Neural cell (in vitro differentiated cells): Measurements from ENCODE around the gene COPG1. TPM values are rescaled to one million over a fixed set of nuclear protein-coding genes. Genes with fewer than 3 reads are reported as not detected.

Experiments
- H2AFZ ChIP-seq: fragments of 200-600, 300-800 bp; sonication (generic), shearing (Covaris generic); 2 replicates; pipeline ENCODE4 v1.6.0; 2014; ENCODE audit warnings: low read depth, mild to moderate bottlenecking, antibody characterized with exemption, low read length, moderate library complexity
- H3F3A ChIP-seq: fragments of 200-600 bp; shearing (Covaris generic); 2 replicates; pipeline ENCODE4 v1.6.1; 2016; ENCODE audit warnings: mild to moderate bottlenecking, moderate library complexity, mixed read lengths, antibody characterized with exemption, low read length; ENCODE audit not compliant: insufficient read depth, poor library complexity, severe bottlenecking
- H3K27ac ChIP-seq: fragments of 200-600, 300-800 bp; sonication (generic), shearing (Covaris generic); 2 replicates; pipeline ENCODE4 v1.5.1; 2014; ENCODE audit warnings: mild to moderate bottlenecking, low read length, moderate library complexity
- H3K27me3 ChIP-seq: fragments of 300-800, 200-600 bp; sonication (generic), shearing (Covaris generic); 2 replicates; pipeline ENCODE4 v1.6.0; 2014; ENCODE audit warnings: mild to moderate bottlenecking, low read depth, low read length, moderate library complexity; ENCODE audit not compliant: insufficient read depth
- H3K36me3 ChIP-seq: fragments of 300-800, 200-600 bp; sonication (generic), shearing (Covaris generic); 2 replicates; pipeline ENCODE4 v1.5.1; 2014; ENCODE audit warnings: mild to moderate bottlenecking, antibody characterized with exemption, low read length, moderate library complexity; ENCODE audit not compliant: insufficient read depth
- H3K4me2 ChIP-seq: fragments of 300-800, 200-600 bp; sonication (generic), shearing (Covaris generic); 2 replicates; pipeline ENCODE4 v1.6.0; 2014; ENCODE audit warnings: mild to moderate bottlenecking, low read length
- H3K4me3 ChIP-seq: fragments of 300-800, 200-600 bp; sonication (generic), shearing (Covaris generic); 2 replicates; pipeline ENCODE4 v1.5.1; 2014; ENCODE audit warnings: mild to moderate bottlenecking, low read length, moderate library complexity
- H3K79me2 ChIP-seq: fragments of 200-600 bp; shearing (Covaris generic); replicated peaks from 2 replicates; pipeline ENCODE4 v1.6.0; 2014; ENCODE audit warnings: mild to moderate bottlenecking, low read length, moderate library complexity; ENCODE audit not compliant: insufficient read depth
- H3K9ac ChIP-seq: fragments of 300-800, 200-600 bp; sonication (generic), shearing (Covaris generic); 2 replicates; pipeline ENCODE4 v1.6.1; 2016; ENCODE audit warnings: mild to moderate bottlenecking, low read length, mixed read lengths
- H3K9me2 ChIP-seq: fragments of 200-600 bp; shearing (Covaris generic); 2 replicates; pipeline ENCODE4 v1.6.1; 2016; ENCODE audit warnings: mild to moderate bottlenecking, low read length, mixed read lengths; ENCODE audit not compliant: insufficient read depth
- H3K9me3 ChIP-seq: fragments of 200-600, 300-800 bp; sonication (generic), shearing (Covaris generic); 2 replicates; pipeline ENCODE4 v1.6.1; 2016; ENCODE audit warnings: mild to moderate bottlenecking, mixed run types, low read length, moderate library complexity, mixed read lengths
- H4K20me1 ChIP-seq: fragments of 200-600 bp; shearing (Covaris generic); 2 replicates; pipeline ENCODE4 v1.6.1; 2016; ENCODE audit warnings: mild to moderate bottlenecking, mixed run types; ENCODE audit not compliant: insufficient read depth
- EP300 ChIP-seq: fragments of 450-650 bp; conservative IDR thresholded peaks from 2 replicates; pipeline ENCODE4 v1.6.1; 2014; ENCODE audit warnings: antibody characterized with exemption, mild to moderate bottlenecking, moderate library complexity; ENCODE audit not compliant: poor library complexity, severe bottlenecking
- EZH2 ChIP-seq: fragments of 200-600, 300-800 bp; shearing (Covaris generic), sonication (generic); IDR thresholded peaks from 2 replicates; pipeline ENCODE4 v1.6.1; 2014; ENCODE audit warnings: antibody characterized with exemption, low read length, borderline replicate concordance, mild to moderate bottlenecking; ENCODE audit not compliant: insufficient read depth, poor library complexity, severe bottlenecking
- MXI1 ChIP-seq: fragments of 450-650 bp; conservative IDR thresholded peaks from 2 replicates; pipeline ENCODE4 v1.6.1; 2014; ENCODE audit warnings: antibody characterized with exemption, mild to moderate bottlenecking; ENCODE audit not compliant: poor library complexity, severe bottlenecking
- POLR2AphosphoS5 ChIP-seq: IDR thresholded peaks from 2 replicates; pipeline ENCODE4 v1.6.1; 2012
- RAD21 ChIP-seq: fragments of 450-650 bp; conservative IDR thresholded peaks from 2 replicates; pipeline ENCODE4 v1.6.1; 2014; ENCODE audit warnings: antibody characterized with exemption, mild to moderate bottlenecking, moderate library complexity
- REST ChIP-seq: IDR thresholded peaks from 2 replicates; pipeline ENCODE4 v1.6.1; 2012; ENCODE audit warnings: borderline replicate concordance
- SMC3 ChIP-seq: fragments of 450-650 bp; conservative IDR thresholded peaks from 2 replicates; pipeline ENCODE4 v1.6.1; 2014; ENCODE audit warnings: antibody characterized with exemption, mild to moderate bottlenecking, moderate library complexity; ENCODE audit not compliant: poor library complexity
- TAF1 ChIP-seq: IDR thresholded peaks from 2 replicates; pipeline ENCODE4 v1.6.1; 2012; ENCODE audit warnings: low read depth
- polyA minus RNA-seq: library from RNA; depleted of rRNA, polyadenylated mRNA; stranded (reverse); fragments of >200 nt; gene quantifications from 2 replicates; pipeline ENCODE4 v1.2.3, GENCODE V29; 2014
- polyA plus RNA-seq: library from polyadenylated mRNA; depleted of rRNA; stranded (reverse); fragments of >200 nt; gene quantifications from 2 replicates; pipeline ENCODE4 v1.2.3, GENCODE V29; 2014
- TF ChIP-seq, protein P1 (sequence below): fragments of 450-650 bp; IDR thresholded peaks from 2 replicates; pipeline ENCODE4 v1.5.1; 2014; ENCODE audit warnings: antibody characterized with exemption, mild to moderate bottlenecking, moderate library complexity; ENCODE audit not compliant: poor library complexity, severe bottlenecking

Gene COPG1
- polyA plus RNA-seq (75.0 and 92.7 TPM in 2 replicates), polyA minus RNA-seq (104 and 106 TPM in 2 replicates)

DNA sequence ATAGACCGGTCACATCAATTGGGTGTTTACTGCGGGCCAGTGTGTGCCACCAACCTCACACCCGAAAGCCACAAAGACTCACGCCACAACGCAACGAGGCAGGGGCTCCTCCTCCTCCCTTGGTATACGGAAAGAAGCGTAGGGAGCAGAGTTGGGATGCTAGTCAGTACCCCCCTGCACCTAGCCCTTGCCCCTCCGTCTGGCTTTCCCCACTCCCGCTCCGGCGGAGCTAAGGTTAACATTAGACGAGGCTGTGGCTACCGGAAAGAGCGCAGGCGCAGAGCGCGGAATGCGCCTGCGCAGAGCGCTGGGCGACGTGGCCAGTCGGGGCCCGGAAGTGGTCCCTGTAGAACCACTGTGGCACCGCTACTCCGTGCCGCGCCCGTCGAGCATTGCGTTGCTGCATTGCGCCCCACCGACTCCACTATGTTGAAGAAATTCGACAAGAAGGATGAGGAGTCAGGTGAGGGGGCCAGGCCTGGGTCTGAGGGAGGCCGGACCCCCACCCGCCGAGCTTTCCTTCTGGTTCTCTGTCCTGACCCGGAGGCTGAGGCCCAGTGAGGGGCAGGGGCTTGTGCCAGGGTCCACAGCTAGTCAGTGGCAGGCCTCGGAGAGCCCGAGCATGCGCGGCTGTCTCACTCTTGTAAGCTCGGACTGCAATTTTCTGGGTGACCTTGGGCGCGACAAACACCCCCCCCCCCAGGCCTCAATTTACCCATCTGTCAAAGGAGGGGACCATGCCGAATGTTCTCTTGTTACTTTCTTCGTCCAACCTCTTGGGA is at the start of gene COPG1:
COPG1 (plus strand) TSS at position 323 of the 782 bp plus-strand sequence; CDS start at position 427, 104 bp downstream.
- H3K27ac ChIP-seq, result peak within 1 kb of the TSS; percentile 50
- H3K36me3 ChIP-seq, result no peaks in the 10 kb centered on the region
- peak within 1 kb of the TSS; percentile 67 for H3K4me2 ChIP-seq
- no peaks in the 10 kb centered on the region for H3K9me3 ChIP-seq
- H2AFZ ChIP-seq, result peak within 1 kb of the TSS; percentile 98
- H3K4me3 ChIP-seq, result peak within 1 kb of the TSS; percentile 99
- no peaks in the 10 kb centered on the region for H4K20me1 ChIP-seq
- H3K9me2 ChIP-seq, result no peaks in the 10 kb centered on the region
- H3K9ac ChIP-seq, result peak within 1 kb of the TSS; percentile 94
- H3F3A ChIP-seq, result no peaks in the 10 kb centered on the region
- peaks cover 22% of the 10 kb centered on the region for H3K79me2 ChIP-seq
- TF ChIP-seq EZH2 (no peak), SMC3 (peak; percentile 37), MXI1 (peak; percentile 82), POLR2AphosphoS5 (peak; percentile 93), TAF1 (no peak), EP300 (peak; percentile 45), REST (peak; percentile 63), RAD21 (no peak)
- TF ChIP-seq, protein P1, sequence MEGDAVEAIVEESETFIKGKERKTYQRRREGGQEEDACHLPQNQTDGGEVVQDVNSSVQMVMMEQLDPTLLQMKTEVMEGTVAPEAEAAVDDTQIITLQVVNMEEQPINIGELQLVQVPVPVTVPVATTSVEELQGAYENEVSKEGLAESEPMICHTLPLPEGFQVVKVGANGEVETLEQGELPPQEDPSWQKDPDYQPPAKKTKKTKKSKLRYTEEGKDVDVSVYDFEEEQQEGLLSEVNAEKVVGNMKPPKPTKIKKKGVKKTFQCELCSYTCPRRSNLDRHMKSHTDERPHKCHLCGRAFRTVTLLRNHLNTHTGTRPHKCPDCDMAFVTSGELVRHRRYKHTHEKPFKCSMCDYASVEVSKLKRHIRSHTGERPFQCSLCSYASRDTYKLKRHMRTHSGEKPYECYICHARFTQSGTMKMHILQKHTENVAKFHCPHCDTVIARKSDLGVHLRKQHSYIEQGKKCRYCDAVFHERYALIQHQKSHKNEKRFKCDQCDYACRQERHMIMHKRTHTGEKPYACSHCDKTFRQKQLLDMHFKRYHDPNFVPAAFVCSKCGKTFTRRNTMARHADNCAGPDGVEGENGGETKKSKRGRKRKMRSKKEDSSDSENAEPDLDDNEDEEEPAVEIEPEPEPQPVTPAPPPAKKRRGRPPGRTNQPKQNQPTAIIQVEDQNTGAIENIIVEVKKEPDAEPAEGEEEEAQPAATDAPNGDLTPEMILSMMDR, result peak; percentile 13
- no peaks in the 10 kb centered on the region for H3K27me3 ChIP-seq

GRCh38 chr3:129204473-129204872 is 44.9 kb upstream of the COPG1 start:
- Histone ChIP-seq H4K20me1 (no peaks in the 10 kb centered on the region), H3K4me3 (no peak overlapping the region), H3K36me3 (no peaks in the 10 kb centered on the region), H3K27ac (no peak overlapping the region), H3F3A (no peaks in the 10 kb centered on the region), H2AFZ (no peak overlapping the region), H3K4me2 (no peak overlapping the region), H3K9ac (no peak overlapping the region), H3K79me2 (no peaks in the 10 kb centered on the region), H3K27me3 (no peaks in the 10 kb centered on the region), H3K9me2 (no peaks in the 10 kb centered on the region), H3K9me3 (no peaks in the 10 kb centered on the region)
- no peak for TF ChIP-seq SMC3
- TF ChIP-seq MXI1, result no peak
- no peak for TF ChIP-seq TAF1
- no peak for TF ChIP-seq POLR2AphosphoS5
- TF ChIP-seq, protein P1, result no peak
- no peak for TF ChIP-seq EZH2
- no peak for TF ChIP-seq EP300
- TF ChIP-seq RAD21, result no peak
- no peak for TF ChIP-seq REST
